Stimulated activated naive CD8-positive, alpha-beta T cell treated with anti-CD3 and anti-CD28 coated beads, Interleukin-15, Interleukin-2, amounts not matched to agents 100 U/mL and 50 U/mL, for 24 hours (primary cell): ENCODE data around the gene SORT1.
A peak's percentile ranks its signal among the peaks of the same experiment; 100 is the strongest.
"Not testable (repeated sequence)": the region's sequence is repeated elsewhere in the genome, so short reads cannot be mapped to it uniquely, and the experiment has no call there.

Experiments used
- ATAC-seq: fragments of 150-1000 bp; cut with Tn5 transposase; one replicate; pipeline ENCODE4 v1.10.0; 2021
- DNase-seq: peaks from one replicate; pipeline ENCODE4 v3.0.0; 2021

The SORT1 gene

GRCh38 chr1:109397581-109398342 lies at the start of gene SORT1:
SORT1 (minus strand) TSS chr1:109397918; CDS start chr1:109397892, 26 bp downstream.
- ATAC-seq (peak; percentile 97), DNase-seq (peak; percentile 78)

- not testable (repeated sequence) for DNase-seq, ATAC-seq
Measured at GRCh38 chr1:109445949-109446695, 48.4 kb upstream of the SORT1 start.

DNA sequence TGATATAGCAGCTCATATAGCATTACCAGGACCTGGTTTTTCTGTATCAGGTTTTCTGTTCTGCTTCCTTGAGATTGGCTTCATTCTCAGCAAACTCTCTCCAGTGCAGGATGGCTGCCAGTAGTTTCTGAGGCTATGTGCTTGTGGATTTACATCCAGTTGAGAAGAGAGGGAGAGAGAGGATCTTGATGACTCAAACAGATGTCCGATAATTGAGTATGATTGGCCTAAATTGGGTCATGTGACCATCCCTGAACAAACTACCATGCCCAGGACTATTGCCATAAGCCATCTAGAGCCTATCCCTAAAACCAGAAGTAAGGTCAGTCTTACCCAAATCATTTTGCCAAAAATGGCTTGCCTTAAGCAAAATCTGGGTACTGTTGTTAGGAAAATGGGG lies 46.6 kb upstream of the SORT1 start:
- ATAC-seq (no peak), DNase-seq (no peak)

DNA sequence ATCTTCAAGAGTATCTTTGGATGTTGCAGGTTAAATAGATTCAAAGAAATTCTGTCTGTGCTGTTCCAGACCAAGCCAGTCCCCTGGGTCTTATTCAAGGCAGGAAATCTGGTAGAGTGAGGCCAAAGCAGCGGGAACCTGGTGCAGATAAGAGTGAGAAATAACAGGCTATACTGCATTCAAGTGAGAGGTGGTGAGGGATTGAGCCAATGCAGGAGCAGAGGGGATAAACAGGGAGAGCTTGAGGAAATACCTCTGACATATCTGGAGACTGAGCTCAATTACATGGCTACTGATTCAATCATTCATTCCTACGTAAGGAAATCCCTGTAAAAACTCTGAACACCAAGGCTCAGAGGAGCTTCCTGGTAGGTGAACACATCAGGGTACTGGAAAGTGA lies 45.8 kb upstream of the SORT1 start:
- ATAC-seq, result no peak
- no peak for DNase-seq

- DNase-seq, result no peak
Measured at GRCh38 chr1:109441069-109441468, 43.4 kb upstream of the SORT1 start.

DNA sequence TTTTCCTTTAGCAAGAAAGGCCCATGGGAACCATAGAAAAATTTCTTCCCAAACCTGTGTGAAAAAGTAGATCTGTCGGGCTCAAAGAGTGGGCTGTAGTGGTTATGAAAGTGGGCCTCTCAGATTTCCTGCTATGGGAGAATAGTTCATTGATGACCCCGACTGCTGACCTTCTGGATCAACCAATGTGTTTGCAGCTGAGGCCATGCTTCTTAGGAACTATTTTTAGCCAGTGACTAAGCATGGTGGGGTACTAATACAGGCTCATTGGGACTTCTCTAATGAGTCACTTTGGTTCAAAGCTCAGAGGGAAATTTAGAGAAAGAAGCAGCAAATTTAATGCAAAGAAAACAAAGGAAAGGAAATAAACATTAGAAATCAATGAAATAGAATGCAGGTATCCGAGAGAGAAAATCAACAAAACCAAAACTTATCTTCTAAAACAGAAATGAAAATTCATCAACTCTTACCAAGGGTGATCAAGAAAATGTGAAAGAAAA lies 41.1 kb upstream of the SORT1 start:
- DNase-seq, result peak; percentile 26
- ATAC-seq, result peak; percentile 97

More at GRCh38 chr1:109441069-109441468, 43.4 kb upstream of the SORT1 start:
- ATAC-seq, result no peak

DNA sequence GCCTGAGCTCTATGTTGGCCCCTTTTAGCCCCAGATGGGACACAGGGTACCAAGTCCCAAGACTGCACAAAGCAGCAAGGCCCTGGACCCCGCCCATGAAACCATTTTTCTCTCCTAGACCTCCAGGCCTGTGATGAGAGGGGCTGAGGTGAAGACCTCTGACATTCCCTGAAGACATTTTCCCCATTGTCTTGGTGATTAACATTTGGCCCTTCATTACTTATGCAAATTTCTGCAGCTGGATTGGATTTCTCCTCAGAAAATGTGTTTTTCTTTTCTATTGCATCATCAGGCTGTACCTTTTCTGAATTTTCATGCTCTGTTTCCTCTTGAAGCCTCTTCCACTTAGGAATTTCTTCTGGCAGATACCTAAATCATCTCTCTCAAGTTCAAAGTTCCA lies 36.8 kb upstream of the SORT1 start:
- ATAC-seq, result no peak

GRCh38 chr1:109433322-109433721 lies 35.6 kb upstream of the SORT1 start:
- no peak for DNase-seq
- no peak for ATAC-seq

More for the DNA sequence above, 36.8 kb upstream of the SORT1 start:
- no peak for DNase-seq

DNA sequence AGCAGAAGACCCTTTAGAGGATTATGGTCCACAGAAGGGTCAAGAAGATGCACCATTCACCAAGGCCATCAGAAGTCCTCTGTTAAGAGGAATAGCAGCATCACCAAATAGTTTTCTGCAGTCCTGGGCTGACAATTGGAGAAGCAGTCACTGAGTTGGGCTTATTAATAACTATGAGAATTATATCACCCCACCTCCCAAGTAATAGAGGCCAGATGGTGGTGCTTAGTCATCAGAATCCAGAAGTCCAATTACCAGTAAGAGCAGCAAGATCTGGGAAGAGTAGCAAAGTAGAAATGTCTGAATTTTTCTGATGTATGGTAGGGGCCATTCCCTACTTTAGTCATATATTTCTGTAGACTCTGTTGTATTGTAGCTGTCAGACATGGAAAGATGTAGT lies 34.6 kb upstream of the SORT1 start:
- ATAC-seq (no peak), DNase-seq (no peak)

GRCh38 chr1:109427171-109427467 lies 29.4 kb upstream of the SORT1 start:
- ATAC-seq (no peak), DNase-seq (no peak)

GRCh38 chr1:109426281-109427170 lies 28.8 kb upstream of the SORT1 start, which contains the start of gene PSMA5:
PSMA5 (minus strand) TSS chr1:109426448; CDS start chr1:109426330, 118 bp downstream.
- ATAC-seq, result peak; percentile 96

DNA sequence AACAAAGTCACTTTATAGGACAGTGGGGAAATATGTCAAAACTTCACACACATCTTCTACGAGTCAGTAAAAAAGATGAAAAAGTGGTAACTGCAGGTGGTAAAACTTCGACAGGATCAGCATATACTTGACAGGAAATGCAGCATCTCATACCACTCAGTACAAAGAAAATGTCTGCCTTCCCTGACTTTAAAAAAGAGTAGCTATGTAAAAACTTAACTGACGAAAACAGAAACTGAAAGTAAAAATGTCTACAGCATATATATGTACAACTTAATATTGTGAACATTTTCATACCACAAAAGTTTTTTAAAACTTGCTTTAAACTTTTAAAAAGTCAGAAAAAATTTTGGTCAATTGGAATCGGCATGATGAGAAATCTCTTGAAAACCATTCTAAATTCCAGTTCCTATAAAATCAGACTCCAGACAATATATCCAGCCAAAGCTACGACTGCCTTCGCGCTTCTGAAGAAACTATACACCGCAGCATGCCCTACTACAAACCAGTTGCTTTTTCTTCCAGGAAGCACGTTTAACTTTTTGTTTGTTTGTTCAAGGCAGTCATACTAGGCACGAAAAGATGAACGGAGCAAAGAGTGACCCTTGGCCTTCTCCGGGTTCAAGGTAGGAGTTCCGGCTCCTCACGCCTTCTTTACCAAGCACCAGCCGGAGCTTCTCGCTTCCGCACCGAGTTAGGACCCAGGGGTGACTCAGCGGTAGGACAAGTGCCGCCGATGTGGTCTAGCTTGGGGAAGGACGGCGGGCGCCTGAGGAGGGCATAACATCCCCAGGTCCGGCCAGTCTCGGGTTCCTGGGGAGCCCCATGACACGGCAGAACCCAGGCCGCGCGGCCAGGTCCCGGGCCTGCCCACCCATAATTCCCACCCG lies 27.9 kb upstream of the SORT1 start:
- ATAC-seq, result peak; percentile 66
- peak; percentile 70 for DNase-seq

More at GRCh38 chr1:109426281-109427170, 28.8 kb upstream of the SORT1 start, which contains the start of gene PSMA5:
- peak; percentile 93 for DNase-seq

- DNase-seq, result no peak
- ATAC-seq, result no peak
Measured at GRCh38 chr1:109423498-109423897, 25.8 kb upstream of the SORT1 start.

GRCh38 chr1:109412551-109412950 lies 14.8 kb upstream of the SORT1 start:
- no peak for DNase-seq

GRCh38 chr1:109404838-109405237 lies 7.1 kb upstream of the SORT1 start:
- ATAC-seq, result peak; percentile 76
- no peak for DNase-seq

More at GRCh38 chr1:109412551-109412950, 14.8 kb upstream of the SORT1 start:
- no peak for ATAC-seq

DNA sequence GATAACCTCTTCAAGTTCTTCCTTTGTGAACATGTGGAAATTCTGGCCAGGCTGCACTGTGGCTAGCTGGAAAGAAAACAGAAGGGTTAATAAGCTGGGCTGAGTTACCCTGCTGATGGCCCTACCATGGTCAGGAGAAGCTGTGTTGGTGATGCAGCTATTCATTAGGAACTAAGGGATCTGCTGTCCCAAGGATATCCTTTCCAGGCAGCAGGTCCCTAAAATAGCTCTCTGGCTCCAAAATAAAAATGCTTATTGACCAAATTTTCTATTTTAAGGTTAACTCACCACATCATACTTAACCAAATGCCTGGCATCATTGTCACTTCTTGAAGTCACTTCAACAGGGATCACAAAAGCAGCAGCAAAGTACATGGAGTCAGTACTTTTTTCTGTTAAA lies 4.3 kb upstream of the SORT1 start:
- ATAC-seq (no peak), DNase-seq (no peak)

GRCh38 chr1:109400035-109400655 lies 2.4 kb upstream of the SORT1 start:
- ATAC-seq (no peak), DNase-seq (no peak)

- no peak for ATAC-seq
- no peak for DNase-seq
Measured at GRCh38 chr1:109399326-109399957, 1.7 kb upstream of the SORT1 start.

DNA sequence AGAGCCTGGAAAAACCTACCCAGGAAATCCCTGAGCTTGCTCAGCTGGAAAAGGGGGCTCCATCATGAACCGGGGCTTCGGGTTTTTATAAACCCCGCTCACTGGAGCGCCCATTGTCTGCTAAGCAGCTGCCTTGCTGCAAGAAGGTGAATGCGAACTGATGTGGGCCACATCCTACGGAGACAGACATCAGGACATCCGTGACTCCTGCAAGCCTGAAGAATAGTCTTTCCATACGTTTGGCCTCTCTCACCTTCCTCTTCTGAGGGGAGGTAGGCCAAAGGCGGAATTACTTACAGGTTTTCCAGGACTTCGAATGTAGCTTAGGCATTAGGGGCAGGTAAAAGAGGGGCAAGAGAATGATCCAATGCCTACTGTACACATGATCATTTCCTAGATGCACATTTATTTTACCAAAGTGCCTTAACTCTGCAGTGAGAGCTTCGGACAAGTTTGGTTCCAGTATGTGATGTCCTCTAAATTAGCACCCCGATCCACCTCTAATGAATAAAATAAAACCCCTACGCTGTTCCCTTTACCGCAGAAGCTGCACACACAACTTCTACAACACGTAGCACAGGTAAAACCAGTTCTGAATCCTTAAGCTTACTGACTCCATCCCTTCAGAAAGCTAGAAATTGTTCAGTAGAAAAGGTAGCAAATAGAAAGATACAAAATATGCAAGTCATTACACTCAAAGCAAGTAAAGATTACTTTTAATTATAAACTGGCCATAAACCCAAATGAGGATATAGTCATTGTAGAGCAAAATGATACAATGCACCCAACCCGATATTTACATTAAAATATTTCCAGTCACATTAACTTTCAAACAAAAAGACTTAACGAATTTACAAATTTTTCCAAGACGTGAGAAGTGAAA lies 866 bp upstream of the SORT1 start:
- no peak for ATAC-seq
- DNase-seq, result no peak
